Retina (tissue), 1 donor: Measurements from ENCODE around the gene CSRP3.
"Not testable (repeated sequence)": the region's sequence is repeated elsewhere in the genome, so short reads cannot be mapped to it uniquely, and the experiment has no call there.

Experiments used
- DNase-seq: peaks from one replicate; pipeline ENCODE4 v3.0.0-alpha.2; 2016

CSRP3 gene

GRCh38 chr11:19185036-19185435 lies 16.7 kb downstream of the CSRP3 start:
- no peak for DNase-seq

GRCh38 chr11:19183646-19184045 lies 18.1 kb downstream of the CSRP3 start:
- DNase-seq, result no peak

DNA sequence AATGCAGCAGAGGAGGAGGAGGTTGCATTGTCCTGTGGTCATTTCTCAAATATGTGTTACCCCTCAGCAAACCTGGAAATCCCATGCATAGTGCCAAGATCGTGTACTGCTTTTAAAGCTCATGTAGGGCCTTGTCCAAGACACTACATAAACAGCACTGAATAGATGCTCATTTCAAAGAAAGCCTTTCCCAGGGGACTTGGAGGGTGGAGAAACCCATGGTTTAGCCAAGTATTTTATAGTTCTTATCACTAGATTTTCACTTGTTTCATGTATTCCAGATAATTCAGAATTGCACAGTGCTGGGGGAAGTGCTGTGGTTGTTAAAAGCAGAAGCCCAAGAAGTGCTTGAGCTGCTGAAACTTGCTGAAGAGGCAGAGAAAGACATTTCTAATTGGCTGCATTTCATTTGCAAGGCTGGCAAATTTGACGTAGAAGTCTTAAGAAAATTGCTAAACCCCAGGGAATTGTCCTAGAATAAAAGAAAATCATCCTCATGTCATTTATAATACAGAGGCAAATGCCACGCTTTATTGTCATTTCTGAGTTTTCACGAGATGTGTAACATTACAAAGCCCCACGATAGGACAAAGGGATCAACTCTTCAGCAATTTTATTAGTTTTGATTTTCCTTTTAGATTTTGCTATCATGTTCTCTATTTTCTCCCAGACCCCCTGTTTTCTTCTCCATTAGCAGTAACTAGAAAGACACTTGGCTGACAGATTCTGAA lies 20.1 kb downstream of the CSRP3 start:
- DNase-seq, result no peak

DNA sequence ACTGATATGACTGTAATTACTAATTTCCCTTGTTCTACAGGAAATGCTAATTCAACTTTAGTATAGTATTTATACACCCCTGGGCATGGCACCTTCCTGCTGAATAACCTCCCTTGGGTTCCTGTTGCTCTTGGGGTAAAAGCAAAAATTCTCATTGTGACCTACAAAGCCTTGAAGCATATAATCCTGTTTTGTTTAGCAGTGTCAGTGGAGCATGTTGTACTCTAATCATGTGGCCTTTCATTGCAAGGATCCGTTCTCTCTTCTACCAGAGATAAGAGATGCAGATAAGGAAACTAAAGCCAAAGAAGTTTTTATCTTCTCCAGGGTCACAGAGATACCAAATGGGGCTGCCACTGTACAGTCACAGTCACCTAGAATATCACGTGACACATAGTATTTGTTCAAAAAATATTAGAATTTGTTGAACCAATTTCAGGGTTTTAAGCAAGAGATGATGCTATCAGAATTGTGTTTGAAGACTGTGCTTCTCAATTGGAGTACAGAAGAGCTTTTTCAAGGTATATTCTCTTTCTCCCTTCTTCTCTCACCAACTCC lies 25.1 kb downstream of the CSRP3 start:
- DNase-seq, result no peak

DNA sequence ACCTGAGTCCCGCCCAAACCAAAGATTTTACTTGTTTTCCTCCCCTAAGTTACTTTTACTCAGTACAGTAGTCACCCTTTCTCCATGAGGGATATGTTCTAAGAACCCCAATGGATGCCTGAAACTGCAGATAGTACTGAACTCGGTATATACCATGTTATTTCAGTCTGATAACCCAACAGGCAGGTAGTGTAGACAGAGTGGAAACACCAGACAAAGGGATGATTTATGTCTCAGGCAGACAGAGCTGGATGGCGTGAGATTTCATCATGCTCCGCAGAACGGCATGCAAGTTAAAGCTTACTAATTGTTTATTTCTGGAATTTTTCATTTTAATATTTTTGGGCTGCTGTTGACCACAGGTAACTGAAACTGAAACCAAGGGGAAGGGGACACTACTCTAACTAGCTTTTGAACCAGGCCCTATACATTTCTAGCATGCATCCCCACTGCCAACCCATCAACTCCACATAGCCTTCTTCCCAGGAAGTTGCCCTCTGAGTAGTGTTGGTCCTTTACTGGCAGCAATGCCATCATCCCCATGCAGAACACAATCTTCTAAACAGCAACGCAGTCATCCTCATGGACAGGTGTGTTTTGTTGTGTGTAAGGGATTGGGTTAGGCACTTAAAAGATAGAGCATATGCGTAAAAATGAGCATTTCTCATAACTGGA lies 27.7 kb downstream of the CSRP3 start:
- DNase-seq, result no peak

DNA sequence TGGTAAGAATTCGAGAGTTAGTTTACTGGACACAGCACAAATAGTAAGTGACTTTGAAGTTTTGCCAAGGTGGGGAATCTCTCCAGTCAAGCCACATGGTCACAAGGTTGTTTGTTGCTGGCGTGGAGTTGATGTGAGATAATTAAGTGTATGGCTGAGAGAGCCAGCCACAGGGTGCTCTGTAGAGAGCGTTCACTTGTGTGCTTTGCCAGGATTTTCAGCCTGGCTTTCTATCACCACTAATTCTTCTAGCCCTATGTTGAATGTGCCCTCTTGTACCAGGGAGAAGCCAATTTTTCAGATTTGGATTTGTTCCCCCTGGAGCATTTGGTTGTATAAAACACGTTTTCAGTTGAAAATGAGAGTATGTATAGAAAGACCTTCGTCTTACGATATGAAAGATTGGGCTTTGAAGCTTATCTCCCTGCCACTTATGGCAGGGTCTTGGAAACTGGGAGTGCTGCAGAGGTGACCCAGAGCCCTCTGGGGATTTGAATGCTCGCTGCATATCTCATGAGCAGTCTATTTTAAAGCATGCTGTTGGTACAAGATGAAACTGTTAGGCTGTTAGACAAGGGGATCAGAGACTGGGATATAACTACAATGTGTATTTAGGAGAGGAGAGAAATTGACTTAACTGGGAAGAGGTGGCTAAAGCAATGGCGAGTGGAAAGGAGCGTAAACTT lies 28.6 kb downstream of the CSRP3 start:
- no peak for DNase-seq

DNA sequence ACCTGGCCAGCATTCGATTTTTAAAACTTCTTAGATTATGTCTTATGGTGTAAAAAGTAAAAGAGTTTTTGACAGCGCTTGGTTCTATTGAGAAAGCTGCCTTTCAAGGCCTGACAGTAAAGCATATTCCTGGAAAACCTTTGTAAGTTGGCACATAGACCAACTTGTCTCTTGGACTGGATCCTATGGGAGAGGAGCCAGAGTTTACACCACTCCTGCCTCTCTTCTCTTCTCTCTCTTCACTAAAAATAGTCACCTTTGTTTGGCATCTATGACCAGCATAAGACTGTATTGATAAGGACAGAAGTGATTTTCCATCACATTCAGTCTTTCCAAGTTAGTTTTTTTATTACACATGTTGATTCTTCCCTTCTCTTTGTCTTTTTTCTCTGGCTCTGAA lies 33.7 kb downstream of the CSRP3 start:
- no peak for DNase-seq

DNA sequence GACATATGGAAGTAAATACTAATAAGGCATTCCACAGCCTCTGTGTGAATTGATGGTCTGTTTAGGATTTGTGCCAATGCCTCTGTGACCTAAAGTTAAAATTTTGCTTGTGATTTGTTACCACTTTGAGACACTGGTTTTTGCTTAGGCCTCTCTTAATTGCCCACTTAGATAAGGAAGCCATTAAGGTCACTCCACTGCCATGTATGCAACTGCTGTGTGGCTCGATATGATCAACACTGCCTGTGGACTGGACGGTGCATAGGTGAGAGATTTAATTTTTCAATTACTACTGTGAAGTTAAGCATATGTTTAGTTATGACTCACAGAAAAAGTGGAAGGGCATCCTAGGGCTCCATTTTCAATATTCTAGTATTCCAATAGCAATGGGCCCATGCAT lies 36.9 kb downstream of the CSRP3 start:
- no peak for DNase-seq

GRCh38 chr11:19164230-19164855 lies 37.4 kb downstream of the CSRP3 start:
- DNase-seq, result no peak

GRCh38 chr11:19163617-19164016 lies 38.2 kb downstream of the CSRP3 start:
- DNase-seq, result no peak

DNA sequence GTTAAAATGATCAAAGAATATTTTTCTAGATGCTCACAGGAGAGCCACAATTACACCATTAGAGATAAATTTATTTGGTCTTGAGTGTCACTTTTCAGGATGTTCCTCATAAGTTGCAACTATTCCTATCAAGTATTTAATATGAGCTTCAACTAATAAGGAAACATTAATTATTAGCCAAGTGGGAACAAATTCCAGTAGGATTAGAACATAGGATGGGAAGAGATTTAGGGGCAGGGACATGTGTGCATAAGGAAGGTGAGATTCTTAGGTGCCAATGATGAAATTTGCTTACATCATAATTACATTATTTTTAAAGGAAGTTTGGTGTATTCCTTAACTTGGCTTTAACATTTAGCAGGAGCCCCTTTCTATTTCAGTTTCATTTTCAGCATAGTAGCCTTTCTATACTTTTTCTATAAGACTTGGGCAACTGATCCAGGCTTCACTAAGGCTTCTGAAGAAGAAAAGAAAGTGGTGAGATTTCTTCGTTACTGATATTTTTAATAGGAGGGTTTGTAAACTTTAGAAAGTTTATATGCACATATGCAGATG lies 38.8 kb downstream of the CSRP3 start:
- no peak for DNase-seq

GRCh38 chr11:19161651-19162050 lies 40.1 kb downstream of the CSRP3 start:
- no peak for DNase-seq

DNA sequence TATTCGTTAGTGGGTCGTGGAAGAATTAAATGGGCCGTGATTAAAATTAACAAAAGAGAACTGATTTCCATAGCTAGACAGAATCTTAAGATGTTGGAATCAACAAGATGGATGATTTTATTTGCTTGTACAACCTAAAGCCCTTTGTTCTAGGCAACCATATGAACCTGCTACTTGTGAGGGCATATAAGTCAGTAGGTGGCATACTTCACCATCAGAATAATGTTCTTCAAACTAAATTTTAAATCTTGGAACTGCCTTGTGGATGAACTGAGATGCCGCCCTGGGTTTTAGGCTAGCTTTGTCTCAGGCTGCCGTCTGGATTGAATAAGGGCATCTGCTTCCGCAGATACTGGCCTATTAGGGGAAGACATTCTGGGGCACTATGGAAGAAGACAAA lies 40.9 kb downstream of the CSRP3 start:
- no peak for DNase-seq

DNA sequence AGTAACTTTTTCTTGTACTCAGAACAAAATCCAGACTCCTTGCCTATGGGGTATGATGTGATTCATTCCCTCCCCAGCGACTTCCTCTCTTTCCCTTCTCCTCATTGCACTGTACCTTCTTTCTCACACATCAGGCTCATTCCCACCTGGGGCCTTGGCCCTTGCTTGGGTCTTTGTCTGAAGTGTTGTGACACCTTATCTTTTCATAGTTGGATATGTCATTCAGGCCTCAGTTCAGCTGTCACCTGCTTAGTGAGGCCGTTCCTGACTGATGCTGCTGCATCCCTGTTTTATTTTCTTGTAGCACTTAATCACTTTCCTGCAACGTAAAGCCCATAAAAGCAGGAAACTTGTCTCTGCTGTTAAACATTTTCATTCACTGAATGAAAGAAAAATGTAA lies 44.9 kb downstream of the CSRP3 start:
- no peak for DNase-seq

DNA sequence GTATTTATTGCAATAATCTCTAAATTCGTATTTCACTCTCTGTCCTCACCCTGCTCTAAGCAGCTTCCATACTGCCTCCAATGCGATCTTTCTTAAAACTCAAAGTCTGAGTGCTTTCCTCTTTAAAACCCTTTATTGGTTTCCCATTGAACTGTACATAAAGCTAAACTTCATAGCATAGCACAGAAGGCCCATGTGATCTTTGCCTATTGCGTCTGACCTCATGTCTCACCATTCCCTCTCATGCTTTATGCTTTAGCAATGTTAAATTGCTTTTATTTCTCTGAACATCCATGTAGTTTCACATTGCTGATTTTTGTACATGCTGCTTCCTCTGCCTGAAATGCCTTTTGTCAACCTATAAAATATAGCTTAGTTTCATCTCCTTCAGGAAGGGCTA lies 56.5 kb downstream of the CSRP3 start:
- no peak for DNase-seq

DNA sequence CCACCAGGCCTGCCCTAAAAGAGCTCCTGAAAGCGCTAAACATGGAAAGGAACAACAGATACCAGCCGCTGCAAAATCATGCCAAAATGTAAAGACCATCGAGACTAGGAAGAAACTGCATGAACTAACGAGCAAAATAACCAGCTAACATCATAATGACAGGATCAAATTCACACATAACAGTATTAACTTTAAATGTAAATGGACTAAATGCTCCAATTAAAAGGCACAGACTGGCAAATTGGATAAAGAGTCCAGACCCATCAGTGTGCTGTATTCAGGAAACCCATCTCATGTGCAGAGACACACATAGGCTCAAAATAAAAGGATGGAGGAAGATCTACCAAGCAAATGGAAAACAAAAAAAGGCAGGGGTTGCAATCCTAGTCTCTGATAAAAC lies 64.9 kb downstream of the CSRP3 start:
- DNase-seq, result not testable (repeated sequence)

DNA sequence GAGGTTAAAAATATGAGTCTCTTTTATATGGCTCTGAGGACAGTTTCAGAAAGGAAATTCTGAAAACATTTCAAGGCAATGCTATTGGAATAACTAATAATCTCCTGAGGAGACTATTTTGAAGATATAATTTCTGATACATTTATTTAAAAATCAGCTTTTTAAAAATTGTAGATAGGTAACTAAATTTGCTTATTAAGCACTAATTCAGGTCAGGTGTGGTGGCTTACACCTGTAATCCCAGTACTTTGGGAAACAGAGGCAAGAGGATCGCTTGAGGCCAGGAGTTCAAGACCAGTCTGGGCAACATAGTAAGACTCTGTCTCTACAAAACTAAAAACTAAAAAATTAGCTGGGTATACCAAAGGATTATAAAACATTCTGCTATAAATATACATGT lies 67.8 kb downstream of the CSRP3 start:
- no peak for DNase-seq
